Ascending aorta (tissue), 2 donors: ENCODE data around the gene SLC5A11. TPM values are rescaled to one million over a fixed set of nuclear protein-coding genes. Genes with fewer than 3 reads are reported as not detected.

Experiments used
- DNase-seq, 2 donors: peaks; one replicate each; pipeline ENCODE4 v3.0.0-alpha.2; 2019; ENCODE audit warnings: low spot score in 2 of 2
- H3K27ac ChIP-seq, 2 donors: fragments of 200-600 bp; sonication (generic); one replicate each; pipeline ENCODE4 v1.5.1; 2016 to 2017; ENCODE audit warnings: mild to moderate bottlenecking in 1 of 2
- H3K27me3 ChIP-seq: fragments of 200-600 bp; sonication (generic); one replicate; pipeline ENCODE4 v1.5.1; 2017
- H3K36me3 ChIP-seq, 2 donors: fragments of 200-600 bp; sonication (generic); one replicate each; pipeline ENCODE4 v1.5.1; 2016
- H3K4me1 ChIP-seq, 2 donors: fragments of 200-600 bp; sonication (generic); one replicate each; pipeline ENCODE4 v1.5.1; 2016 to 2017; ENCODE audit warnings: mild to moderate bottlenecking in 1 of 2
- H3K4me3 ChIP-seq, 2 donors: fragments of 200-600 bp; sonication (generic); one replicate each; pipeline ENCODE4 v1.5.1; 2016 to 2017; ENCODE audit warnings: mild to moderate bottlenecking in 1 of 2
- H3K9me3 ChIP-seq, 2 donors: fragments of 200-600 bp; sonication (generic); one replicate each; pipeline ENCODE4 v1.5.1; 2016
- intact Hi-C: fragments of 100-400 bp; cut with DNase I; formaldehyde crosslinking; loops from one replicate; pipeline ENCODE4 v1.15.1; 2023
- total RNA-seq: library from RNA; depleted of rRNA; stranded (reverse); fragments of >200 nt; gene quantifications from one replicate; pipeline ENCODE4 v1.1.0, GENCODE V29; 2016
- TF ChIP-seq, protein P1 (sequence below), 3 experiments: fragments of 200-600 bp in 2 of 3; fragments of 450-650 bp in 1 of 3; sonication (generic) in 2 of 3; IDR thresholded peaks; one replicate each; pipeline ENCODE4 v1.5.1; 2016 to 2019; ENCODE audit warnings: antibody characterized with exemption in 3 of 3, mild to moderate bottlenecking in 1 of 3, moderate library complexity in 1 of 3

The SLC5A11 gene
- total RNA-seq, 1 donor from 2014 or later: not detected

DNA sequence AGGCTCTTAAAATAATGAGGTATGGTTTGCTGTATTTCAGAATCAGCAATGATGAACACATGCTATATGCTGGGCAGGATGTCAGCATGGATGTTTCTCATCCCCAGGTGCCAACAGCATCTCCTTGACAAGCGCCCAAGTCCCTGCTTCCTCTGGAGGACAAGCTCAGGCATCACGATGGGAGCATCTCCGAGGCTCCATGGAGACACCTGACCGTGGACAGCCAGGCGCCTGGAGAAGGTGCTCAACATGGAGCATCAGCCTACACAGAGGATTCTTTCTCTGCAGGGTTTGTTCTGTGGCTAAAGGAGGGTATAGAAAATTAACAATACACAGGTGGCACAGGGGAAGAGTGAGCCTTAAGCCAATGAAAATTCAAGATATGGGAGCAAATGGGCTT is 72.1 kb downstream of the SLC5A11 start:
- Histone ChIP-seq H3K27me3 (no peaks in the 10 kb centered on the region), H3K4me1 (no peaks in the 10 kb centered on the region), H3K4me3 (no peak overlapping the region), H3K27ac (no peak overlapping the region), H3K9me3 (no peaks in the 10 kb centered on the region), H3K36me3 (peaks cover 42 to 49% of the 10 kb centered on the region in 2 donors)
- TF ChIP-seq, protein P1, sequence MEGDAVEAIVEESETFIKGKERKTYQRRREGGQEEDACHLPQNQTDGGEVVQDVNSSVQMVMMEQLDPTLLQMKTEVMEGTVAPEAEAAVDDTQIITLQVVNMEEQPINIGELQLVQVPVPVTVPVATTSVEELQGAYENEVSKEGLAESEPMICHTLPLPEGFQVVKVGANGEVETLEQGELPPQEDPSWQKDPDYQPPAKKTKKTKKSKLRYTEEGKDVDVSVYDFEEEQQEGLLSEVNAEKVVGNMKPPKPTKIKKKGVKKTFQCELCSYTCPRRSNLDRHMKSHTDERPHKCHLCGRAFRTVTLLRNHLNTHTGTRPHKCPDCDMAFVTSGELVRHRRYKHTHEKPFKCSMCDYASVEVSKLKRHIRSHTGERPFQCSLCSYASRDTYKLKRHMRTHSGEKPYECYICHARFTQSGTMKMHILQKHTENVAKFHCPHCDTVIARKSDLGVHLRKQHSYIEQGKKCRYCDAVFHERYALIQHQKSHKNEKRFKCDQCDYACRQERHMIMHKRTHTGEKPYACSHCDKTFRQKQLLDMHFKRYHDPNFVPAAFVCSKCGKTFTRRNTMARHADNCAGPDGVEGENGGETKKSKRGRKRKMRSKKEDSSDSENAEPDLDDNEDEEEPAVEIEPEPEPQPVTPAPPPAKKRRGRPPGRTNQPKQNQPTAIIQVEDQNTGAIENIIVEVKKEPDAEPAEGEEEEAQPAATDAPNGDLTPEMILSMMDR (IDR thresholded peaks at IDR 0.05): no peak
- no peak for DNase-seq
- intact Hi-C loops: no loop called here

DNA sequence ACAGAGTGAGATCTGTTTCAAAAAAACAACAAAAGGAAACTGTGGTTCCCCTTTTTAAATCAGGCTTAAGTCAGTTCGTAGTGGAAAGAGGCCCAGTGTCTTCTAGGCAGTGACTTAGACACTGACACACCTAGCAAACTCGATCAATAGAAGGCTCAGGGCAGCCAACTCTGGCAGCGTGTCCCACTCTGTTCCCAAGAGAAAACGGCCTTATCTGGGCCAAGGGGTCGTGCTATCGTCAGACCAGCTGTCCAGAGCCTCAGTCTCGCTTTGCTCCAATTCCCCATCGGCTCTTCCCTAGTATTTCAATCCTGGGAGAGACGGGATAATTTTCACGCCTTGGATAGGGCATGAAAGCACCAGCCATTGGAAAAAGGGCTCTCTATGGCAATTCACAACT is 72.9 kb downstream of the SLC5A11 start:
- Histone ChIP-seq H3K4me3 (no peak overlapping the region), H3K4me1 (no peaks in the 10 kb centered on the region), H3K27me3 (no peaks in the 10 kb centered on the region), H3K27ac (no peak overlapping the region), H3K9me3 (no peaks in the 10 kb centered on the region), H3K36me3 (peaks cover 48 to 55% of the 10 kb centered on the region in 2 donors)
- intact Hi-C loops: no loop called here
- DNase-seq: no peak
- TF ChIP-seq, protein P1 (IDR thresholded peaks at IDR 0.05): no peak

DNA sequence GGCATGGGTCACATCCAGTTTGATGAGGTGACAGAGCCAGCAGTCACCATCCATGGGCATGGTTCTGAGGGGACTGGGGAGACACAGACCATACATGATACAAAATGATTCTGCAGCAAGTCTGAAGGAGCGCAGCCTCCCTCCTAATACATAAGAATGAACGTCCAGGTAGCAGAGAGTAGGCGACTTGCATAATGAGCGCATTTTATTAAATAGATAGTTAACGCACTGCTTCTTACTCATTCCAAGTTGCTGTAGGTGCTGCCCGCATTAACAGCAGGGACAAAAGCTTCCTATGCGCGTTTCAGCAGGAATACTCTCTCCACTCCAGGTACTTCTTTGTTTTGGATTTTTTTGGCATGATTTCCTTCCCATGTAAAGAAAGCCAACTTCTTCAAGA is 73.8 kb downstream of the SLC5A11 start:
- H3K36me3 ChIP-seq: peaks cover 48 to 57% of the 10 kb centered on the region in 2 donors
- H3K9me3 ChIP-seq: no peaks in the 10 kb centered on the region
- no peaks in the 10 kb centered on the region for H3K27me3 ChIP-seq
- no peaks in the 10 kb centered on the region for H3K4me1 ChIP-seq
- DNase-seq: no peak
- H3K27ac ChIP-seq: no peak overlapping the region
- intact Hi-C loops: no loop called here
- TF ChIP-seq, protein P1 (IDR thresholded peaks at IDR 0.05): no peak
- H3K4me3 ChIP-seq: no peak overlapping the region

DNA sequence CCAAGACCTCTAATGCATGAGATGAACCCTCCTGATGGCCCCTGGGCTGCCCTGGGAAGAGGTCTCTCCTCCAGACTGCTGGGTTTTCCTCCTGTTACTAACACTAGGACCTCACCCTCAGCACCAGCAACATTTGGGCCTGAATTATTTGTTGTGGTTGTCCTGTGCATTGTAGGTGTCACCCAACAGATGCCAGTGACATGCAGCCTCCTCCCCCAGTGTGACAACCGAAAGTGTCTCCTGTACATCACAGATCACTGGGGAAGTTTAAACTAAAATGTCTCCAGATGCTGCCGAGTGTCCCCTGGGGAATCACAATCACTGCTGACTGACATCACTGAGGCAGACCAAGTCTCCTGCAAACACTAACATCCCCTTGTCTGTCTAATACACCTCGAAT is 74.8 kb downstream of the SLC5A11 start:
- H3K9me3 ChIP-seq: no peaks in the 10 kb centered on the region
- no peak overlapping the region for H3K4me3 ChIP-seq
- no peak for DNase-seq
- peaks cover 54 to 67% of the 10 kb centered on the region in 2 donors for H3K36me3 ChIP-seq
- TF ChIP-seq, protein P1 (IDR thresholded peaks at IDR 0.05): no peak
- intact Hi-C loops: no loop called here
- H3K4me1 ChIP-seq: no peaks in the 10 kb centered on the region
- no peak overlapping the region for H3K27ac ChIP-seq
- H3K27me3 ChIP-seq: no peaks in the 10 kb centered on the region

DNA sequence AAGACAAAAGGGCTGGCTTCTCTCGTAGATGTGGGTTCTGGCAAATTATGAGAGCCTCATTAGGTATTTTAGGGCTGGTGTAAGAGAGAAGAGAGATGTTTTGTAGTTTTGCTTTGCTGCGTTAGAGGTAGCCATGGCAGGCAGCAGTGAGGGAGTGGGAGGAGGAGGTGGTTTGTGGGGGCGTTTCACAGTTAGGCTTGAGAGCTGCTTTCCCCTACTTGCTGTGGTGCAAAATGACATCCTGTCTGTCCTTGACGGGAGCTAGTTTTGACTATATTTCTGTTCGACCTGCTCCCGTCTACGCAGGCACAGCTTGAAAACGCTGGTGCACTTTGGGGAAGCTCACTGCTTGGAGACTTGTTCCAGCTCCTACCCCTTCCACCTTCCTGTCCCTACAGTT is 75.5 kb downstream of the SLC5A11 start:
- Histone ChIP-seq H3K4me1 (no peaks in the 10 kb centered on the region), H3K4me3 (no peak overlapping the region), H3K9me3 (no peaks in the 10 kb centered on the region), H3K27ac (no peak overlapping the region), H3K27me3 (no peaks in the 10 kb centered on the region), H3K36me3 (peaks cover 61 to 74% of the 10 kb centered on the region in 2 donors)
- DNase-seq: no peak
- intact Hi-C loops: no loop called here
- TF ChIP-seq, protein P1 (IDR thresholded peaks at IDR 0.05): no peak

DNA sequence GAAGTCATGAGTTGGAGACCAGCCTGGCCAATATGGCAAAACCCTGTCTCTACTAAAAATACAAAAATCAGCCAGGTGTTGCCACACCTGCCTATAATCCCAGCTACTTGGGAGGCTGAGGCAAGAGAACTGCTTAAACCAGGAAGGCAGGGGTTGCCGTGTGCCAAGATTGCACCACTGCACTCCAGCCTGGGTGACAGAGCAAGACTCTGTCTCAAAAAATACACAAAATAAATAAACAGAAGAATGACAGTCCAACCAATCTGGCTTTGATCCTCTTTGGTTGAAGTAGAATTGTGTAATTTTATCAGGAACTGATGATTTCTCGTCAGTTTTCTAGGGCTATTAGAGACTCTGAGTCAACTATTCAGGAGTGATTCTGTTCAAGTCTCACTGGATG is 79.4 kb downstream of the SLC5A11 start:
- peaks cover 46 to 76% of the 10 kb centered on the region in 2 donors for H3K36me3 ChIP-seq
- H3K4me1 ChIP-seq: no peaks in the 10 kb centered on the region
- H3K4me3 ChIP-seq: no peak overlapping the region
- no peaks in the 10 kb centered on the region for H3K9me3 ChIP-seq
- H3K27me3 ChIP-seq: no peaks in the 10 kb centered on the region
- no peak overlapping the region for H3K27ac ChIP-seq
- intact Hi-C loops: no loop called here
- TF ChIP-seq, protein P1 (IDR thresholded peaks at IDR 0.05): no peak
- DNase-seq: no peak
